Mesendoderm (in vitro differentiated cells): ENCODE results near the gene ABCG2.

Source experiments
- DNase-seq: peaks from one replicate; pipeline ENCODE4 v3.0.0; 2013
- H2AK5ac ChIP-seq: 2 replicates; pipeline ENCODE4 v1.6.1; 2013; ENCODE audit warnings: low read length, inconsistent platforms
- H2BK120ac ChIP-seq: 2 replicates; pipeline ENCODE4 v1.6.1; 2013; ENCODE audit warnings: low read depth, mild to moderate bottlenecking, low read length, moderate library complexity, mixed read lengths
- H2BK15ac ChIP-seq: replicated peaks from 2 replicates; pipeline ENCODE4 v1.6.1; 2013; ENCODE audit warnings: low read depth, mild to moderate bottlenecking, moderate library complexity
- H2BK5ac ChIP-seq: 2 replicates; pipeline ENCODE4 v1.6.1; 2013; ENCODE audit warnings: low read length, inconsistent platforms
- H3K18ac ChIP-seq: 2 replicates; pipeline ENCODE4 v1.6.1; 2013; ENCODE audit warnings: mild to moderate bottlenecking, low read length, mixed read lengths
- H3K23ac ChIP-seq: one replicate; pipeline ENCODE4 v1.6.1; 2013; ENCODE audit warnings: low read length
- H3K27ac ChIP-seq: 2 replicates; pipeline ENCODE4 v1.5.1; 2013; ENCODE audit warnings: low read depth, mild to moderate bottlenecking, inconsistent platforms, low read length, moderate library complexity
- H3K27me3 ChIP-seq: 2 replicates; pipeline ENCODE4 v1.6.1; 2013; ENCODE audit warnings: low read length, control low read depth, mild to moderate bottlenecking, inconsistent platforms; ENCODE audit not compliant: insufficient read depth, poor library complexity
- H3K36me3 ChIP-seq: 2 replicates; pipeline ENCODE4 v1.6.1; 2013; ENCODE audit warnings: low read length, inconsistent platforms; ENCODE audit not compliant: control insufficient read depth, insufficient read depth
- H3K4ac ChIP-seq: one replicate; pipeline ENCODE4 v1.6.1; 2013; ENCODE audit warnings: low read depth, mild to moderate bottlenecking, low read length, moderate library complexity
- H3K4me1 ChIP-seq: 2 replicates; pipeline ENCODE4 v1.6.1; 2013; ENCODE audit warnings: low read depth, low read length, inconsistent platforms; ENCODE audit not compliant: control insufficient read depth
- H3K4me2 ChIP-seq: 2 replicates; pipeline ENCODE4 v1.6.1; 2013; ENCODE audit warnings: low read length
- H3K4me3 ChIP-seq: 2 replicates; pipeline ENCODE4 v1.5.1; 2013; ENCODE audit warnings: mild to moderate bottlenecking, low read length
- H3K56ac ChIP-seq: one replicate; pipeline ENCODE4 v1.6.1; 2013; ENCODE audit warnings: low read length
- H3K79me1 ChIP-seq: 2 replicates; pipeline ENCODE4 v1.6.1; 2013; ENCODE audit warnings: low read length, inconsistent platforms
- H3K79me2 ChIP-seq: 2 replicates; pipeline ENCODE4 v1.6.1; 2013; ENCODE audit warnings: mild to moderate bottlenecking, low read length; ENCODE audit not compliant: control insufficient read depth, insufficient read depth
- H3K9ac ChIP-seq: 2 replicates; pipeline ENCODE4 v1.6.1; 2013; ENCODE audit warnings: low read length, inconsistent platforms
- H4K5ac ChIP-seq: one replicate; pipeline ENCODE4 v1.6.1; 2013; ENCODE audit warnings: low read length
- H4K8ac ChIP-seq: one replicate; pipeline ENCODE4 v1.6.1; 2013; ENCODE audit warnings: low read depth, mild to moderate bottlenecking, control low read depth, low read length, moderate library complexity
- WGBS: extraction: QIAGEN DNeasy Blood & Tissue Kit; methylation state at CpG from one replicate; pipeline ENCODE4 v1.1.7; 2013; ENCODE audit warnings: low lambda C conversion rate, missing lambda C conversion rate; ENCODE audit not compliant: insufficient coverage; ENCODE audit errors: extremely low coverage; 5-methylcytosine and 5-hydroxymethylcytosine counted together

The ABCG2 gene

GRCh38 chr4:88136249-88136648 lies 22.2 kb downstream of the ABCG2 start:
- peaks cover 5% of the 10 kb centered on the region for H3K4me1 ChIP-seq
- H2BK120ac ChIP-seq = no peak overlapping the region
- no peak overlapping the region for H2AK5ac ChIP-seq
- no peaks in the 10 kb centered on the region for H3K27me3 ChIP-seq
- no peak overlapping the region for H4K5ac ChIP-seq
- H2BK5ac ChIP-seq = no peak overlapping the region
- H3K4me3 ChIP-seq = no peak overlapping the region
- no peaks in the 10 kb centered on the region for H3K79me1 ChIP-seq
- no CpG with 5 or more reads among the region's 3 CpGs for WGBS
- H3K36me3 ChIP-seq = no peaks in the 10 kb centered on the region
- H2BK15ac ChIP-seq = no peak overlapping the region
- no peak overlapping the region for H3K4me2 ChIP-seq
- no peak overlapping the region for H3K18ac ChIP-seq
- no peak for DNase-seq
- H4K8ac ChIP-seq = no peak overlapping the region
- H3K23ac ChIP-seq = no peak overlapping the region
- H3K4ac ChIP-seq = no peak overlapping the region
- no peak overlapping the region for H3K56ac ChIP-seq
- H3K27ac ChIP-seq = no peak overlapping the region
- no peak overlapping the region for H3K9ac ChIP-seq
- no peaks in the 10 kb centered on the region for H3K79me2 ChIP-seq

- Histone ChIP-seq H3K79me1 (no peaks in the 10 kb centered on the region), H2AK5ac (no peak overlapping the region), H3K4me1 (peaks cover 3% of the 10 kb centered on the region), H2BK15ac (no peak overlapping the region), H3K27ac (no peak overlapping the region), H4K5ac (no peak overlapping the region), H3K4me2 (no peak overlapping the region), H3K4ac (no peak overlapping the region), H2BK120ac (no peak overlapping the region), H3K27me3 (no peaks in the 10 kb centered on the region), H3K79me2 (no peaks in the 10 kb centered on the region), H3K18ac (no peak overlapping the region), H3K56ac (no peak overlapping the region), H3K23ac (no peak overlapping the region), H2BK5ac (no peak overlapping the region), H3K4me3 (no peak overlapping the region), H3K36me3 (no peaks in the 10 kb centered on the region), H3K9ac (no peak overlapping the region), H4K8ac (no peak overlapping the region)
- no CpG with 5 or more reads among the region's 3 CpGs for WGBS
- no peak for DNase-seq
Measured at GRCh38 chr4:88135356-88135663, 23.1 kb downstream of the ABCG2 start.

GRCh38 chr4:88134536-88135355 lies 23.7 kb downstream of the ABCG2 start:
- Histone ChIP-seq H3K18ac (no peak overlapping the region), H3K9ac (no peak overlapping the region), H2AK5ac (no peak overlapping the region), H3K4ac (no peak overlapping the region), H3K56ac (no peak overlapping the region), H3K4me1 (peaks cover 3% of the 10 kb centered on the region), H3K36me3 (no peaks in the 10 kb centered on the region), H2BK5ac (no peak overlapping the region), H3K79me1 (no peaks in the 10 kb centered on the region), H3K23ac (no peak overlapping the region), H3K79me2 (no peaks in the 10 kb centered on the region), H3K27ac (no peak overlapping the region), H4K5ac (no peak overlapping the region), H3K4me2 (no peak overlapping the region), H3K27me3 (no peaks in the 10 kb centered on the region), H3K4me3 (no peak overlapping the region), H4K8ac (no peak overlapping the region), H2BK120ac (no peak overlapping the region), H2BK15ac (no peak overlapping the region)
- WGBS = no CpG with 5 or more reads among the region's 3 CpGs
- no peak for DNase-seq

GRCh38 chr4:88134111-88134510 lies 24.3 kb downstream of the ABCG2 start:
- no peak overlapping the region for H3K23ac ChIP-seq
- no CpG with 5 or more reads among the region's 1 CpG for WGBS
- H4K5ac ChIP-seq = no peak overlapping the region
- H2BK120ac ChIP-seq = no peak overlapping the region
- no peak overlapping the region for H2BK5ac ChIP-seq
- no peak overlapping the region for H3K4me3 ChIP-seq
- H4K8ac ChIP-seq = no peak overlapping the region
- no peaks in the 10 kb centered on the region for H3K79me2 ChIP-seq
- H3K4ac ChIP-seq = no peak overlapping the region
- H3K4me2 ChIP-seq = no peak overlapping the region
- H3K4me1 ChIP-seq = peaks cover 3% of the 10 kb centered on the region
- H3K79me1 ChIP-seq = no peaks in the 10 kb centered on the region
- H2AK5ac ChIP-seq = no peak overlapping the region
- no peak overlapping the region for H3K56ac ChIP-seq
- no peak overlapping the region for H3K9ac ChIP-seq
- no peak overlapping the region for H3K18ac ChIP-seq
- H3K27me3 ChIP-seq = no peaks in the 10 kb centered on the region
- no peaks in the 10 kb centered on the region for H3K36me3 ChIP-seq
- no peak overlapping the region for H3K27ac ChIP-seq
- no peak for DNase-seq
- H2BK15ac ChIP-seq = no peak overlapping the region

- no peak overlapping the region for H2BK120ac ChIP-seq
Measured at GRCh38 chr4:88130544-88131305, 27.7 kb downstream of the ABCG2 start.

More at GRCh38 chr4:88130544-88131305, 27.7 kb downstream of the ABCG2 start:
- no peak for DNase-seq
- no peak overlapping the region for H3K56ac ChIP-seq
- no peak overlapping the region for H3K18ac ChIP-seq
- no peaks in the 10 kb centered on the region for H3K27me3 ChIP-seq
- no peak overlapping the region for H2AK5ac ChIP-seq
- no peak overlapping the region for H2BK15ac ChIP-seq
- no peak overlapping the region for H2BK5ac ChIP-seq
- WGBS = no CpG with 5 or more reads among the region's 9 CpGs
- no peak overlapping the region for H4K5ac ChIP-seq
- no peak overlapping the region for H3K4me2 ChIP-seq
- H3K79me2 ChIP-seq = no peaks in the 10 kb centered on the region
- no peak overlapping the region for H3K27ac ChIP-seq
- H3K23ac ChIP-seq = no peak overlapping the region
- H3K4me3 ChIP-seq = no peak overlapping the region
- no peaks in the 10 kb centered on the region for H3K79me1 ChIP-seq
- no peak overlapping the region for H3K4ac ChIP-seq
- H3K9ac ChIP-seq = no peak overlapping the region
- no peak overlapping the region for H4K8ac ChIP-seq
- no peaks in the 10 kb centered on the region for H3K36me3 ChIP-seq
- H3K4me1 ChIP-seq = no peaks in the 10 kb centered on the region
